Prostate gland (tissue), 2 donors: ENCODE data around the gene GDPD5. TPM values are rescaled to one million over a fixed set of nuclear protein-coding genes. Genes with fewer than 3 reads are reported as not detected.

Experiments
- DNase-seq: peaks from one replicate; pipeline ENCODE4 v3.0.0-alpha.2; 2019; ENCODE audit warnings: low spot score
- H3K27ac ChIP-seq, 2 donors: fragments of 200-600 bp; sonication (generic); 2 replicates each; pipeline ENCODE4 v1.5.1; 2017 to 2019
- H3K27me3 ChIP-seq: fragments of 200-600 bp; sonication (generic); replicated peaks from 2 replicates; pipeline ENCODE4 v1.5.1; 2019; ENCODE audit not compliant: insufficient read depth
- H3K36me3 ChIP-seq, 2 donors: fragments of 200-600 bp; sonication (generic); 1 replicate in 1 of 2; 2 replicates in 1 of 2; pipeline versions ENCODE4 v1.5.1 to v1.8.1; 2017 to 2019
- H3K4me1 ChIP-seq: fragments of 200-600 bp; sonication (generic); replicated peaks from 2 replicates; pipeline ENCODE4 v1.5.1; 2019
- H3K4me3 ChIP-seq, 2 donors: fragments of 200-600 bp; sonication (generic); 2 replicates each; pipeline ENCODE4 v1.5.1; 2017 to 2019
- H3K9me3 ChIP-seq: fragments of 200-600 bp; sonication (generic); 2 replicates; pipeline ENCODE4 v1.5.1; 2017
- POLR2A ChIP-seq: fragments of 450-650 bp; IDR thresholded peaks from one replicate; pipeline ENCODE4 v1.6.1; 2016; ENCODE audit warnings: antibody characterized with exemption, mild to moderate bottlenecking
- POLR2AphosphoS5 ChIP-seq: sonication (generic); formaldehyde crosslinking; IDR thresholded peaks from one replicate; pipeline ENCODE4 v1.6.1; 2017; ENCODE audit warnings: antibody characterized with exemption
- WGBS: methylation state at CpG from one replicate; pipeline ENCODE4 v1.1.5; 2018; 5-methylcytosine and 5-hydroxymethylcytosine counted together
- intact Hi-C: fragments of 100-400 bp; cut with DNase I; formaldehyde crosslinking; loops from one replicate; pipeline ENCODE4 v1.14.2; 2022
- total RNA-seq, 2 donors: library from RNA; depleted of rRNA; stranded (reverse); fragments of >200 nt; gene quantifications; one replicate each; pipeline ENCODE4 v1.1.0, GENCODE V29; 2016
- TF ChIP-seq, protein P1 (sequence below), 4 experiments: fragments of 200-600 bp in 2 of 4; fragments of 450-650 bp in 2 of 4; sonication (generic) in 2 of 4; IDR thresholded peaks; 1 replicate in 3 of 4; 2 replicates in 1 of 4; pipeline ENCODE4 v1.5.1; 2016 to 2019; ENCODE audit warnings: antibody characterized with exemption in 4 of 4, mild to moderate bottlenecking in 2 of 4, moderate library complexity in 2 of 4

GDPD5 gene
- total RNA-seq, 2 donors from 2014 or later: 1.7 to 14.6 TPM

DNA sequence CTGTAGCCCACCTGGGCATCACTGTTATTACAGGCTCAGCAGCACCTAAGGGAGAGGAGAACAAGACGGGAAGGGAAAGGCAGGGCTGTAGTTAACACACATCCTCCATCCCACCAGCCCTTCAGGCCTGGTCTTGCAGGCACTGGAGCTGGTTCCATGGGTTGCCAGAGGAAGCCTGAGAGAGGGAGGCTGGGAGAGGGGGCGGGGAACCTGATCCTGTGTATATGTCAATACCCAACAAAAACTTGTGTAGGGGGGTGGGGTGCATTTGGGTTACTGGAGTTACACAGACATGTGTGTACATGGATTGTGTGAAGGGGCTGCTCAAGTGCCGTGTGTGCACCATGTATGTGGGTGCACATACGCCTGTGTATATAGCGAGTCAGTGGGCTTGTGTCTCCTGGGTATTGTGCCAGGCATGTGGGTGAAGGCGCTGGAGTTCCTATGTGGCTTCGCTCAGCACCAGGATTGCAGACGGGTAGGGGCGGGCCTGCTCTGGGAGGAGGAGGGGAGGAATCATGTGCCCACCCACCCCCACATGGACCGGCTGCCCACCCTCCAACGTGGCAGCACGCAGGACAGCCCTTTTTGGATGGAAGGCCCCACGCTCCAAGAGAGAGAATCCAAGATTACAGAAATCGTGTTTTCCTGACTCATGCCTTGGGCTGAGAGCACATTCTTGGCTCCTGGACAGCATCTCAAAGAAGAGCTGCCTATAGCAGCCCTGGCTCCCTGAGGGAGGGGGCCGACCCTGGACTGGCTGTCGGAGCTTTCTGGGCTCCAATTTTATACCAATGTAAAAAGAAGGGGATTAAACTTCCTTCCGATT is 32.1 kb upstream of the GDPD5 start:
- WGBS: 33% methylated on average over 14 of the region's 17 CpGs
- H3K27ac ChIP-seq: peak overlapping the region; percentile 73 to 77
- no peak overlapping the region for H3K4me3 ChIP-seq
- H3K9me3 ChIP-seq: no peaks in the 10 kb centered on the region
- TF ChIP-seq, protein P1, sequence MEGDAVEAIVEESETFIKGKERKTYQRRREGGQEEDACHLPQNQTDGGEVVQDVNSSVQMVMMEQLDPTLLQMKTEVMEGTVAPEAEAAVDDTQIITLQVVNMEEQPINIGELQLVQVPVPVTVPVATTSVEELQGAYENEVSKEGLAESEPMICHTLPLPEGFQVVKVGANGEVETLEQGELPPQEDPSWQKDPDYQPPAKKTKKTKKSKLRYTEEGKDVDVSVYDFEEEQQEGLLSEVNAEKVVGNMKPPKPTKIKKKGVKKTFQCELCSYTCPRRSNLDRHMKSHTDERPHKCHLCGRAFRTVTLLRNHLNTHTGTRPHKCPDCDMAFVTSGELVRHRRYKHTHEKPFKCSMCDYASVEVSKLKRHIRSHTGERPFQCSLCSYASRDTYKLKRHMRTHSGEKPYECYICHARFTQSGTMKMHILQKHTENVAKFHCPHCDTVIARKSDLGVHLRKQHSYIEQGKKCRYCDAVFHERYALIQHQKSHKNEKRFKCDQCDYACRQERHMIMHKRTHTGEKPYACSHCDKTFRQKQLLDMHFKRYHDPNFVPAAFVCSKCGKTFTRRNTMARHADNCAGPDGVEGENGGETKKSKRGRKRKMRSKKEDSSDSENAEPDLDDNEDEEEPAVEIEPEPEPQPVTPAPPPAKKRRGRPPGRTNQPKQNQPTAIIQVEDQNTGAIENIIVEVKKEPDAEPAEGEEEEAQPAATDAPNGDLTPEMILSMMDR (IDR thresholded peaks at IDR 0.05): no peak
- TF ChIP-seq POLR2A (no peak), POLR2AphosphoS5 (peak; percentile 40)
- no peaks in the 10 kb centered on the region for H3K36me3 ChIP-seq
- H3K27me3 ChIP-seq: no peaks in the 10 kb centered on the region
- peak; percentile 48 for DNase-seq
- intact Hi-C loops: no loop called here
- peaks cover 9% of the 10 kb centered on the region for H3K4me1 ChIP-seq

GRCh38 chr11:75556275-75556674 is 30.5 kb upstream of the GDPD5 start:
- no peak for DNase-seq
- Histone ChIP-seq H3K9me3 (no peaks in the 10 kb centered on the region), H3K27ac (no peak overlapping the region), H3K4me1 (peaks cover 9% of the 10 kb centered on the region), H3K36me3 (no peaks in the 10 kb centered on the region), H3K4me3 (no peak overlapping the region), H3K27me3 (no peaks in the 10 kb centered on the region)
- 88% methylated on average over 3 of the region's 3 CpGs for WGBS
- TF ChIP-seq POLR2AphosphoS5: no peak
- TF ChIP-seq POLR2A: no peak
- TF ChIP-seq, protein P1 (IDR thresholded peaks at IDR 0.05): no peak
- intact Hi-C loops: no loop called here

DNA sequence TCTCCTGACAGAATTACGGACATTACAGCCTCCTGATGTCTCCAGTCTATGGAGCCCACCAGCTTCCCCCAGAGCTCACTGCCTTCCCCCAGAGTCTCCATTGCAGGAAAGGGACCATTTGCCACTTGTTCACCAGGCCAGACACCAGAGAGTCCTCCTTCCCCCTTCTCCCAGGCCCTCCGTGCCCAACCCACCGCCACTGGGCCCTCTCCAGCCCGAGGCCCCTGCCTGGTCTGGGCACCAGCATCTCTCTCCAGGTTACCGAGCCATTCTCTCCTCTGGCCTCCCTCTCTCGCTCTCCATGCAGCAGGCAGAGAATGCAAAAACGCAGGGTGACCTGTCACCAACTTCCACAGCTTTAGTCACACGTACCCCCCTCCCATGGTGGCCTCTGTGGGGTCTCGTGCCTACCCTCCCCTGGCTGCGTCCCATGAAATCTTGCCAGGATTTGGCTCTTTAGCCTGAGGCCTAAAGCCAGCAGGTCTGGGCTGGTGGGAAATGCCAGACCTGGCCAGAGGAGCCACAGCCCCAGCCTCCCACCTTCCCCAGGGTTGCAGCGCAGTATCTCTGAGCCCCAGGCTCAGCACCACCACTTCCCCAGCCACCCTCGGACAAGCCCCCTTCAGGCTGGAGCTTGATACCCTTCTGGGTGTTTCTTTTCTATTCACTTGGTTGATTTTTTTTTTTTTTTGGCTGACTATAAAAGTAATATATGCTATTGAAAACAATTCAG is 29.5 kb upstream of the GDPD5 start:
- intact Hi-C loops: no loop called here
- H3K36me3 ChIP-seq: no peaks in the 10 kb centered on the region
- DNase-seq: no peak
- H3K4me3 ChIP-seq: no peak overlapping the region
- no peaks in the 10 kb centered on the region for H3K27me3 ChIP-seq
- peak overlapping the region; percentile 45 to 70 for H3K27ac ChIP-seq
- H3K4me1 ChIP-seq: peaks cover 9% of the 10 kb centered on the region
- WGBS: 86% methylated on average over 12 of the region's 12 CpGs
- TF ChIP-seq POLR2A: no peak
- TF ChIP-seq POLR2AphosphoS5: no peak
- TF ChIP-seq, protein P1 (IDR thresholded peaks at IDR 0.05): no peak
- H3K9me3 ChIP-seq: no peaks in the 10 kb centered on the region

DNA sequence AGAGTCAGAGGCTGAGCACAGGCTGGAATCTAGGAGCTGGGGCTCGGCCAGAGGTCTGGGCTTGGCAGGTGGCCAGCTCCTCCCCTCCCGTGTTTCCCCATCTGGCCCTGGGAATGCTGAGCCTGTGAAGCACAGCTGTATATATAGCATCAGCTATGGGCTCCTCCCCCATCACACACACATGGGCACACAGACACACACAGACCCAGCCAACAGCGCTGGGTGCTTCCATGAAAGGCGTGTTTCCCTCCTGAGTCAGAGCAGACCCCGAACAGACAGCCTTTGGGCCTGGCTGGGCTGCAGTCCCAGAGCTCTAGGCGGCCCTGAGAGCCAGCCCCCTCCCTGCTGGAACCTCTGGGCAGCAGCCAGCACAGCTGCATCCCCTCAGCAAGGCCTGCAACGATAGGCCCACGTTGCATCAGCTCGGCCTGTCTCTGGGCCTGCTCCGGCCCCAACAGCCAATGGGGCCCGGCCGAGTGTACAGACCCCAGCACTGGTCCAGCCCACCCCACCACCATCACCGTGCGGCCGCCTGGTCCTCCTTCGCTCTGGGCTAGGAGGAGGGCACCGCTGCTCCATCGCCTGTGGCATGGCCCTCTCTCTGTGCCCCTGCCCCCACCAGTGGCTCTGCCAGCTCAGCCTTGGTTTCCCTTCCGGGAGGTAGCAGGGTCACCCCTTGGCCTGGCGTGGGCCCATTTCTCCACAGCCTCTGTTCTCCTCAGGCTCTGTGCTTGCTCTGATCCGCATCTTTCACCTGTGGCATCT is 28.7 kb upstream of the GDPD5 start:
- peak; percentile 19 for DNase-seq
- intact Hi-C loops: no loop called here
- no peaks in the 10 kb centered on the region for H3K36me3 ChIP-seq
- 49% methylated on average over 21 of the region's 21 CpGs for WGBS
- peak; percentile 69 for TF ChIP-seq POLR2AphosphoS5
- TF ChIP-seq POLR2A: no peak
- H3K9me3 ChIP-seq: no peaks in the 10 kb centered on the region
- H3K27ac ChIP-seq: peak overlapping the region; percentile 45 to 70
- H3K4me1 ChIP-seq: peaks cover 9% of the 10 kb centered on the region
- H3K4me3 ChIP-seq: no peak overlapping the region
- H3K27me3 ChIP-seq: no peaks in the 10 kb centered on the region

DNA sequence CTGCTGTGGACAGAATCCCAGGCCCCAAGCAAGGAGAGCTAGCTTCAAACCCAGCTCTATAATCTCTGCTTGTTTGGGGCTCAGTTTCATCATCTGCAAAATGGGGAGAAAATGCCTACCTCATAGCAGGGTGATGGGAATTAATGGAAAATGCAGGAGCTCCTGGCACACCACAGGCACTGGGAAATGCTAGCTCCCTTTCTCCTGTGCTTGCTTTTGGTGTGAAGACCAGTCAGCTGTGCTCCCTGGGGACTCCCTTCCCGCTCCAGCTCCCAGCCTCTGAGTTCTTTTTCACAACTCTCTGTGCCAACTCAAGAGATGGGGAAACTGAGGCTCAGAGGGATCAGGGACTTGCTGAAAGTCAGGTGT is 28.1 kb upstream of the GDPD5 start:
- no peaks in the 10 kb centered on the region for H3K36me3 ChIP-seq
- TF ChIP-seq POLR2AphosphoS5 (no peak), POLR2A (no peak)
- TF ChIP-seq, protein P1 (IDR thresholded peaks at IDR 0.05): no peak
- intact Hi-C loops: no loop called here
- peak overlapping the region; percentile 45 to 70 for H3K27ac ChIP-seq
- H3K4me1 ChIP-seq: peaks cover 9% of the 10 kb centered on the region
- H3K27me3 ChIP-seq: no peaks in the 10 kb centered on the region
- H3K4me3 ChIP-seq: no peak overlapping the region
- WGBS: 40% methylated on average over 1 of the region's 1 CpG
- no peaks in the 10 kb centered on the region for H3K9me3 ChIP-seq
- no peak for DNase-seq
